ENCODE data around the gene EBP.

DNA sequence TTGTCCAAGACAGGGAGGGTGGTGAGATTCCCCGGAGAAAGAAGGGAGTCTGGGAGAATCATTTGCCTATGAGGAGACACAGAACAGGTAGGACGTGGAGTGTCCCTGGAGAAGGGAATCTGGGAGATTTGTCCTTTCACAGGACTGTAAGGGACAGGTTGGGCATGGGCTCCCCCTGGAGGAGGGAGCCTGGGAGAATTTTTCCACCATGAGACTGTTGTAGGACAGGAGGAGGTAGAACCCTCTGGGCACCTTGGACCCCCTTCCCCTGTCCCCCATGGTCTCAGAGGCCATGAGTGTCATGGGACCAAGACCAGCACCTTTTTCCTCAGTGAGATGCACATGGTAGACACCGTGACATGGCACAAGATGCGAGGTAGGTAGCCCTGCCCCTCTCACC lies 10.0 kb upstream of the EBP start:
- TF ChIP-seq, protein P1, sequence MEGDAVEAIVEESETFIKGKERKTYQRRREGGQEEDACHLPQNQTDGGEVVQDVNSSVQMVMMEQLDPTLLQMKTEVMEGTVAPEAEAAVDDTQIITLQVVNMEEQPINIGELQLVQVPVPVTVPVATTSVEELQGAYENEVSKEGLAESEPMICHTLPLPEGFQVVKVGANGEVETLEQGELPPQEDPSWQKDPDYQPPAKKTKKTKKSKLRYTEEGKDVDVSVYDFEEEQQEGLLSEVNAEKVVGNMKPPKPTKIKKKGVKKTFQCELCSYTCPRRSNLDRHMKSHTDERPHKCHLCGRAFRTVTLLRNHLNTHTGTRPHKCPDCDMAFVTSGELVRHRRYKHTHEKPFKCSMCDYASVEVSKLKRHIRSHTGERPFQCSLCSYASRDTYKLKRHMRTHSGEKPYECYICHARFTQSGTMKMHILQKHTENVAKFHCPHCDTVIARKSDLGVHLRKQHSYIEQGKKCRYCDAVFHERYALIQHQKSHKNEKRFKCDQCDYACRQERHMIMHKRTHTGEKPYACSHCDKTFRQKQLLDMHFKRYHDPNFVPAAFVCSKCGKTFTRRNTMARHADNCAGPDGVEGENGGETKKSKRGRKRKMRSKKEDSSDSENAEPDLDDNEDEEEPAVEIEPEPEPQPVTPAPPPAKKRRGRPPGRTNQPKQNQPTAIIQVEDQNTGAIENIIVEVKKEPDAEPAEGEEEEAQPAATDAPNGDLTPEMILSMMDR (conservative IDR thresholded peaks at IDR 0.05 in 1 of 2, IDR thresholded peaks at IDR 0.05 in 1 of 2; ENCODE audit: extremely low read depth in 1 of 2, insufficient read depth in 1 of 2, low read depth in 1 of 2, low read length in 2 of 2), result peak in 1 of 2 donors; percentile 49
- TF ChIP-seq EZH2 (IDR thresholded peaks at IDR 0.05; ENCODE audit: borderline replicate concordance, low read length), result no peak
